ENCODE results near the gene SMIM26. TPM values are rescaled to one million over a fixed set of nuclear protein-coding genes. Genes with fewer than 3 reads are reported as not detected.

The SMIM26 gene
- total and polyA plus RNA-seq, 2 of the 13 experiments (the other 11 are each of a cell fraction or from before 2014, with no cell fraction given) = 214 to 249 TPM

DNA sequence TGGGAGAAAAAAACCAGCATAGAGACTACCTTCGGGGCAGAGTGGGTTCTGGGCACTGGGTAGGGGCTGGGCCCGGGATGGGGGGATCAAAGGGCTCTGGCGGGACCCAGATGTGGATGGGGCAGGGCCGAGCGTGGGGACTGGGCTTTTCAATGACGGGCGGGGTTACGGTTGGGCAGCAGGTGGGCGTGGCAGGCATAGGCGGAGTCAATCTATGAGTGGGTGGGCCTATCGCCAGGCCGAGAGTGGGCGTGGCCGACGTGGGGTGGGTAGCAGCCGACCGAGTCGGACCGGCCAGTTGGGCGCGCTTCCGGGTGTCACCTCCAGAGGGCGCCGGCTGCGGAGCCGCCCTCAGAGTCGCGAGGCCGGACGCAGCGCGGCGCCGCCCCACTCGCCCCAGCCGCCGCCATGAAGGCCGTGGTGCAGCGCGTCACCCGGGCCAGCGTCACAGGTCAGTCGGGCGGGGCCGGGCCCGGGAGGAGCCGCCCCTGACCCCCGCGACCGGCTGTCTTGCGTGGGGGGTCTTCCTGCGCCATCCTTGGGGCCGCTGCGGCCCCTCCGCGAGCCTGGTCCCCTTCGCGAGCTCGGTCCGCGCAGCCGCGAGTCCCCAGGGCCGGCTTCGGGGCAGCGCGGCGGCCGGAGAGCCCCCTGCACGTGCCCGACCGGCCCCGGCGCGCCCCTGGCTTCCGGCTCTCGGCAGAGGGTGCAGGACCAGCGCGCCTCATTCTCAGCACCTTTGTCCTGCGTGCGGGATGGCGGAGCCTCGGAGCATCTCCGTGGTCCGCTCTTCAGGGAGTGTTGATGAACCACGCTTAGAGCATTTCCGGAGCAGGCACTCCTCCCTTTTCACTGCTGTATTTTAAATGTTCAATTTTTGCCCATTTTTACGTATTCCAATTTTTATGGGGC is 20.7 kb downstream of the SMIM26 start, which contains the start of gene DTD1 (continued):
- TF ChIP-seq SRF (IDR thresholded peaks at IDR 0.05; ENCODE audit: low read depth, low read length) (no peak; the same call in 1 of the 2 replicates), ARID2 (CRISPR knock-in tag; IDR thresholded peaks at IDR 0.05; ENCODE audit: borderline replicate concordance) (no peak), BHLHE40 (IDR thresholded peaks at IDR 0.05; ENCODE audit: low read length) (peak; percentile 95), CHCHD3 (CRISPR knock-in tag; IDR thresholded peaks at IDR 0.05) (no peak), TEAD3 (CRISPR knock-in tag; optimal IDR thresholded peaks at IDR 0.05; ENCODE audit: borderline replicate concordance) (peak; percentile 42), ELF3 (CRISPR knock-in tag; IDR thresholded peaks at IDR 0.05) (peak; percentile 52; the same call in 1 of the 2 replicates), ZNF629 (CRISPR knock-in tag; conservative IDR thresholded peaks at IDR 0.05) (no peak), NRL (CRISPR knock-in tag; IDR thresholded peaks at IDR 0.05; ENCODE audit: borderline replicate concordance) (no peak), RCOR2 (CRISPR knock-in tag; IDR thresholded peaks at IDR 0.05) (no peak), HOXA9 (CRISPR knock-in tag; IDR thresholded peaks at IDR 0.05; ENCODE audit: borderline replicate concordance) (no peak; the same call in 1 of the 2 replicates), ZNF660 (CRISPR knock-in tag; IDR thresholded peaks at IDR 0.05; ENCODE audit: borderline replicate concordance, low read depth) (no peak), ATAD3A (CRISPR knock-in tag; IDR thresholded peaks at IDR 0.05) (no peak)
- TF ChIP-seq, protein P1, sequence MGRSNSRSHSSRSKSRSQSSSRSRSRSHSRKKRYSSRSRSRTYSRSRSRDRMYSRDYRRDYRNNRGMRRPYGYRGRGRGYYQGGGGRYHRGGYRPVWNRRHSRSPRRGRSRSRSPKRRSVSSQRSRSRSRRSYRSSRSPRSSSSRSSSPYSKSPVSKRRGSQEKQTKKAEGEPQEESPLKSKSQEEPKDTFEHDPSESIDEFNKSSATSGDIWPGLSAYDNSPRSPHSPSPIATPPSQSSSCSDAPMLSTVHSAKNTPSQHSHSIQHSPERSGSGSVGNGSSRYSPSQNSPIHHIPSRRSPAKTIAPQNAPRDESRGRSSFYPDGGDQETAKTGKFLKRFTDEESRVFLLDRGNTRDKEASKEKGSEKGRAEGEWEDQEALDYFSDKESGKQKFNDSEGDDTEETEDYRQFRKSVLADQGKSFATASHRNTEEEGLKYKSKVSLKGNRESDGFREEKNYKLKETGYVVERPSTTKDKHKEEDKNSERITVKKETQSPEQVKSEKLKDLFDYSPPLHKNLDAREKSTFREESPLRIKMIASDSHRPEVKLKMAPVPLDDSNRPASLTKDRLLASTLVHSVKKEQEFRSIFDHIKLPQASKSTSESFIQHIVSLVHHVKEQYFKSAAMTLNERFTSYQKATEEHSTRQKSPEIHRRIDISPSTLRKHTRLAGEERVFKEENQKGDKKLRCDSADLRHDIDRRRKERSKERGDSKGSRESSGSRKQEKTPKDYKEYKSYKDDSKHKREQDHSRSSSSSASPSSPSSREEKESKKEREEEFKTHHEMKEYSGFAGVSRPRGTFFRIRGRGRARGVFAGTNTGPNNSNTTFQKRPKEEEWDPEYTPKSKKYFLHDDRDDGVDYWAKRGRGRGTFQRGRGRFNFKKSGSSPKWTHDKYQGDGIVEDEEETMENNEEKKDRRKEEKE (IDR thresholded peaks at IDR 0.05) = no peak
- TF ChIP-seq, protein P2, sequence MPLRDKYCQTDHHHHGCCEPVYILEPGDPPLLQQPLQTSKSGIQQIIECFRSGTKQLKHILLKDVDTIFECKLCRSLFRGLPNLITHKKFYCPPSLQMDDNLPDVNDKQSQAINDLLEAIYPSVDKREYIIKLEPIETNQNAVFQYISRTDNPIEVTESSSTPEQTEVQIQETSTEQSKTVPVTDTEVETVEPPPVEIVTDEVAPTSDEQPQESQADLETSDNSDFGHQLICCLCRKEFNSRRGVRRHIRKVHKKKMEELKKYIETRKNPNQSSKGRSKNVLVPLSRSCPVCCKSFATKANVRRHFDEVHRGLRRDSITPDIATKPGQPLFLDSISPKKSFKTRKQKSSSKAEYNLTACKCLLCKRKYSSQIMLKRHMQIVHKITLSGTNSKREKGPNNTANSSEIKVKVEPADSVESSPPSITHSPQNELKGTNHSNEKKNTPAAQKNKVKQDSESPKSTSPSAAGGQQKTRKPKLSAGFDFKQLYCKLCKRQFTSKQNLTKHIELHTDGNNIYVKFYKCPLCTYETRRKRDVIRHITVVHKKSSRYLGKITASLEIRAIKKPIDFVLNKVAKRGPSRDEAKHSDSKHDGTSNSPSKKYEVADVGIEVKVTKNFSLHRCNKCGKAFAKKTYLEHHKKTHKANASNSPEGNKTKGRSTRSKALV (CRISPR knock-in tag; IDR thresholded peaks at IDR 0.05) = peak; percentile 82
- TF ChIP-seq, protein P3, sequence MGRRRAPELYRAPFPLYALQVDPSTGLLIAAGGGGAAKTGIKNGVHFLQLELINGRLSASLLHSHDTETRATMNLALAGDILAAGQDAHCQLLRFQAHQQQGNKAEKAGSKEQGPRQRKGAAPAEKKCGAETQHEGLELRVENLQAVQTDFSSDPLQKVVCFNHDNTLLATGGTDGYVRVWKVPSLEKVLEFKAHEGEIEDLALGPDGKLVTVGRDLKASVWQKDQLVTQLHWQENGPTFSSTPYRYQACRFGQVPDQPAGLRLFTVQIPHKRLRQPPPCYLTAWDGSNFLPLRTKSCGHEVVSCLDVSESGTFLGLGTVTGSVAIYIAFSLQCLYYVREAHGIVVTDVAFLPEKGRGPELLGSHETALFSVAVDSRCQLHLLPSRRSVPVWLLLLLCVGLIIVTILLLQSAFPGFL (CRISPR knock-in tag; IDR thresholded peaks at IDR 0.05) = peak; percentile 83; the same call in 1 of the 2 replicates

Data from HepG2 (cell line).